Natural killer cell (primary cell): ENCODE data around the gene GNRH2. TPM values are rescaled to one million over a fixed set of nuclear protein-coding genes. Genes with fewer than 3 reads are reported as not detected.

Experiments used
- ATAC-seq, 3 donors: fragments of 150-1000 bp in 2 of 3; fragments of 200-7000 bp in 1 of 3; cut with Tn5 transposase; 1 replicate in 1 of 3; 2 replicates in 2 of 3; pipeline ENCODE4 v1.10.0; 2021; ENCODE audit warnings: mild to moderate bottlenecking in 2 of 3, moderate library complexity in 2 of 3
- DNase-seq, 2 donors: peaks; one replicate each; pipeline versions ENCODE4 v3.0.0 to v3.0.0-alpha.2; 2013 to 2021; ENCODE audit warnings: mixed read lengths in 1 of 2
- H3K27ac ChIP-seq: one replicate; pipeline ENCODE4 v1.5.1; 2013; ENCODE audit warnings: mild to moderate bottlenecking, low read length
- H3K27me3 ChIP-seq: one replicate; pipeline ENCODE4 v1.6.1; 2013; ENCODE audit warnings: low read length; ENCODE audit not compliant: control insufficient read depth, insufficient read depth
- H3K36me3 ChIP-seq: one replicate; pipeline ENCODE4 v1.6.1; 2013; ENCODE audit warnings: low read length; ENCODE audit not compliant: control insufficient read depth, insufficient read depth
- H3K4me1 ChIP-seq: one replicate; pipeline ENCODE4 v1.6.1; 2013; ENCODE audit warnings: low read length; ENCODE audit not compliant: control insufficient read depth, insufficient read depth
- H3K4me3 ChIP-seq: one replicate; pipeline ENCODE4 v1.5.1; 2013; ENCODE audit warnings: low read length
- H3K9me3 ChIP-seq: one replicate; pipeline ENCODE4 v1.6.1; 2013; ENCODE audit warnings: low read length; ENCODE audit not compliant: control insufficient read depth, insufficient read depth
- H3K27ac Mint-ChIP-seq, 2 donors: one replicate each; pipeline ENCODE4 v1.8.0; 2022; ENCODE audit warnings: mild to moderate bottlenecking in 2 of 2, mixed read lengths in 2 of 2, moderate library complexity in 1 of 2
- H3K27me3 Mint-ChIP-seq, 2 donors: one replicate each; pipeline ENCODE4 v1.8.0; 2022; ENCODE audit warnings: low read depth in 2 of 2, mixed read lengths in 2 of 2
- H3K36me3 Mint-ChIP-seq: one replicate; pipeline ENCODE4 v1.8.0; 2022; ENCODE audit warnings: mixed read lengths
- H3K4me1 Mint-ChIP-seq, 2 donors: one replicate each; pipeline ENCODE4 v1.8.0; 2022; ENCODE audit warnings: mixed read lengths in 2 of 2
- H3K4me3 Mint-ChIP-seq: one replicate; pipeline ENCODE4 v1.8.0; 2022; ENCODE audit warnings: mild to moderate bottlenecking, moderate library complexity, mixed read lengths
- H3K9me3 Mint-ChIP-seq, 2 donors: one replicate each; pipeline ENCODE4 v1.8.0; 2022; ENCODE audit warnings: mixed read lengths in 2 of 2
- CTCF ChIP-seq: fragments of 200-600 bp; IDR thresholded peaks from one replicate; pipeline ENCODE4 v1.8.0; 2022; ENCODE audit warnings: antibody characterized with exemption
- WGBS: methylation state at CpG from one replicate; pipeline ENCODE4 v1.1.7; 2013; ENCODE audit warnings: missing lambda C conversion rate; ENCODE audit not compliant: insufficient coverage; 5-methylcytosine and 5-hydroxymethylcytosine counted together
- intact Hi-C: fragments of 100-400 bp; cut with micrococcal nuclease; formaldehyde crosslinking; loops from one replicate; pipeline ENCODE4 v1.14.2; 2022
- total RNA-seq, 4 donors: library from RNA; stranded (reverse); fragments of 120-200 nt in 1 of 4; gene quantifications; one replicate each; pipeline versions ENCODE4 v1.2.3 to v1.2.4, GENCODE V29; 2013 to 2022

The GNRH2 gene
- total RNA-seq, 3 donors from 2014 or later (not counting 1 experiment from before 2014, with no cell fraction given), result 0.49 to 1.2 (median 0.68) TPM

- Mint-ChIP-seq H3K27me3 (peaks cover 8 to 9% of the 10 kb centered on the region in 2 donors), H3K4me3 (no peak overlapping the region), H3K9me3 (no peaks in the 10 kb centered on the region), H3K36me3 (no peaks in the 10 kb centered on the region), H3K4me1 (peaks cover 9 to 17% of the 10 kb centered on the region in 2 donors), H3K27ac (no peak overlapping the region)
- H3K27me3 ChIP-seq, result peaks cover 8% of the 10 kb centered on the region
- intact Hi-C loops, result no loop called here
- no peak overlapping the region for H3K4me3 ChIP-seq
- 80% methylated on average over 7 of the region's 8 CpGs for WGBS
- no peak for TF ChIP-seq CTCF
- H3K9me3 ChIP-seq, result no peaks in the 10 kb centered on the region
- DNase-seq (peak in 1 of 2 donors; percentile 71), ATAC-seq (no peak)
- peaks cover 14% of the 10 kb centered on the region for H3K4me1 ChIP-seq
- no peak overlapping the region for H3K27ac ChIP-seq
- H3K36me3 ChIP-seq, result no peaks in the 10 kb centered on the region
Observed at GRCh38 chr20:3068986-3069900, 25.8 kb downstream of the GNRH2 start.

- ATAC-seq (no peak), DNase-seq (no peak)
- intact Hi-C loops, result no loop called here
- no peaks in the 10 kb centered on the region for H3K36me3 ChIP-seq
- peaks cover 8 to 14% of the 10 kb centered on the region in 2 donors for H3K27me3 Mint-ChIP-seq
- no peaks in the 10 kb centered on the region for H3K36me3 Mint-ChIP-seq
- H3K9me3 Mint-ChIP-seq, result no peaks in the 10 kb centered on the region
- peak overlapping the region; percentile 89 for H3K4me3 Mint-ChIP-seq
- TF ChIP-seq CTCF, result no peak
- no peak overlapping the region for H3K4me3 ChIP-seq
- peak overlapping the region; percentile 5 to 25 for H3K27ac Mint-ChIP-seq
- H3K4me1 ChIP-seq, result peaks cover 14% of the 10 kb centered on the region
- H3K9me3 ChIP-seq, result no peaks in the 10 kb centered on the region
- H3K27me3 ChIP-seq, result peaks cover 8% of the 10 kb centered on the region
- peaks cover 9 to 17% of the 10 kb centered on the region in 2 donors for H3K4me1 Mint-ChIP-seq
- H3K27ac ChIP-seq, result no peak overlapping the region
- 83% methylated on average over 4 of the region's 4 CpGs for WGBS
Observed at GRCh38 chr20:3070725-3071124, 27.3 kb downstream of the GNRH2 start.

DNA sequence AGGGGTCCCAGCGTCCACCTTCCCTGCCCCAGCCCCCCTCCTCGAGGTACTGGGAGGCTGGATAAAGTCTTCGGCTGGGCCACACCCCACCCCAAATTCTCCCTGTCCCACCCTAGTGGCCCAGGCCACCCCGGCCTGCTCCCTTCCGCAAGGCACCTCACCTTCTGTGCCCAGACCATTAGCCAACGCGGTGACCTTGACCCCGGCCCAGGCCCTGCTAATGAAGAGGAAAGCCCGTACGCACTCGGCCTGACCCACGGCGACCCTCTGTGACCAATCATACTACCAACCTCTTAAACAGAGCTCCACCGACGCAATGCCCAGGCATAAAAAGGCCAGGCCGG is 27.8 kb downstream of the GNRH2 start:
- Histone ChIP-seq H3K4me1 (peaks cover 14% of the 10 kb centered on the region), H3K4me3 (peak overlapping the region; percentile 31), H3K9me3 (no peaks in the 10 kb centered on the region), H3K27me3 (peaks cover 8% of the 10 kb centered on the region), H3K27ac (no peak overlapping the region), H3K36me3 (no peaks in the 10 kb centered on the region)
- DNase-seq, result no peak
- Mint-ChIP-seq H3K4me3 (peak overlapping the region; percentile 89), H3K27me3 (peaks cover 8 to 16% of the 10 kb centered on the region in 2 donors), H3K9me3 (no peaks in the 10 kb centered on the region), H3K36me3 (no peaks in the 10 kb centered on the region), H3K4me1 (peaks cover 9 to 17% of the 10 kb centered on the region in 2 donors), H3K27ac (peak overlapping the region; percentile 5 to 25)
- intact Hi-C loops, result no loop called here
- WGBS, result 64% methylated on average over 16 of the region's 16 CpGs
- ATAC-seq, result no peak
- TF ChIP-seq CTCF, result no peak
